Neural cell (in vitro differentiated cells): ENCODE measurements around the gene MAST4. TPM values are rescaled to one million over a fixed set of nuclear protein-coding genes. Genes with fewer than 3 reads are reported as not detected.

ENCODE experiments used
- H2AFZ ChIP-seq: fragments of 200-600, 300-800 bp; sonication (generic), shearing (Covaris generic); 2 replicates; pipeline ENCODE4 v1.6.0; 2014; ENCODE audit warnings: low read depth, mild to moderate bottlenecking, antibody characterized with exemption, low read length, moderate library complexity
- H3F3A ChIP-seq: fragments of 200-600 bp; shearing (Covaris generic); 2 replicates; pipeline ENCODE4 v1.6.1; 2016; ENCODE audit warnings: mild to moderate bottlenecking, moderate library complexity, mixed read lengths, antibody characterized with exemption, low read length; ENCODE audit not compliant: insufficient read depth, poor library complexity, severe bottlenecking
- H3K27ac ChIP-seq: fragments of 200-600, 300-800 bp; sonication (generic), shearing (Covaris generic); 2 replicates; pipeline ENCODE4 v1.5.1; 2014; ENCODE audit warnings: mild to moderate bottlenecking, low read length, moderate library complexity
- H3K27me3 ChIP-seq: fragments of 300-800, 200-600 bp; sonication (generic), shearing (Covaris generic); 2 replicates; pipeline ENCODE4 v1.6.0; 2014; ENCODE audit warnings: mild to moderate bottlenecking, low read depth, low read length, moderate library complexity; ENCODE audit not compliant: insufficient read depth
- H3K36me3 ChIP-seq: fragments of 300-800, 200-600 bp; sonication (generic), shearing (Covaris generic); 2 replicates; pipeline ENCODE4 v1.5.1; 2014; ENCODE audit warnings: mild to moderate bottlenecking, antibody characterized with exemption, low read length, moderate library complexity; ENCODE audit not compliant: insufficient read depth
- H3K4me2 ChIP-seq: fragments of 300-800, 200-600 bp; sonication (generic), shearing (Covaris generic); 2 replicates; pipeline ENCODE4 v1.6.0; 2014; ENCODE audit warnings: mild to moderate bottlenecking, low read length
- H3K4me3 ChIP-seq: fragments of 300-800, 200-600 bp; sonication (generic), shearing (Covaris generic); 2 replicates; pipeline ENCODE4 v1.5.1; 2014; ENCODE audit warnings: mild to moderate bottlenecking, low read length, moderate library complexity
- H3K79me2 ChIP-seq: fragments of 200-600 bp; shearing (Covaris generic); replicated peaks from 2 replicates; pipeline ENCODE4 v1.6.0; 2014; ENCODE audit warnings: mild to moderate bottlenecking, low read length, moderate library complexity; ENCODE audit not compliant: insufficient read depth
- H3K9ac ChIP-seq: fragments of 300-800, 200-600 bp; sonication (generic), shearing (Covaris generic); 2 replicates; pipeline ENCODE4 v1.6.1; 2016; ENCODE audit warnings: mild to moderate bottlenecking, low read length, mixed read lengths
- H3K9me2 ChIP-seq: fragments of 200-600 bp; shearing (Covaris generic); 2 replicates; pipeline ENCODE4 v1.6.1; 2016; ENCODE audit warnings: mild to moderate bottlenecking, low read length, mixed read lengths; ENCODE audit not compliant: insufficient read depth
- H3K9me3 ChIP-seq: fragments of 200-600, 300-800 bp; sonication (generic), shearing (Covaris generic); 2 replicates; pipeline ENCODE4 v1.6.1; 2016; ENCODE audit warnings: mild to moderate bottlenecking, mixed run types, low read length, moderate library complexity, mixed read lengths
- H4K20me1 ChIP-seq: fragments of 200-600 bp; shearing (Covaris generic); 2 replicates; pipeline ENCODE4 v1.6.1; 2016; ENCODE audit warnings: mild to moderate bottlenecking, mixed run types; ENCODE audit not compliant: insufficient read depth
- CTCF ChIP-seq: fragments of 450-650 bp; IDR thresholded peaks from 2 replicates; pipeline ENCODE4 v1.5.1; 2014; ENCODE audit warnings: antibody characterized with exemption, mild to moderate bottlenecking, moderate library complexity; ENCODE audit not compliant: poor library complexity, severe bottlenecking
- EP300 ChIP-seq: fragments of 450-650 bp; conservative IDR thresholded peaks from 2 replicates; pipeline ENCODE4 v1.6.1; 2014; ENCODE audit warnings: antibody characterized with exemption, mild to moderate bottlenecking, moderate library complexity; ENCODE audit not compliant: poor library complexity, severe bottlenecking
- EZH2 ChIP-seq: fragments of 200-600, 300-800 bp; shearing (Covaris generic), sonication (generic); IDR thresholded peaks from 2 replicates; pipeline ENCODE4 v1.6.1; 2014; ENCODE audit warnings: antibody characterized with exemption, low read length, borderline replicate concordance, mild to moderate bottlenecking; ENCODE audit not compliant: insufficient read depth, poor library complexity, severe bottlenecking
- MXI1 ChIP-seq: fragments of 450-650 bp; conservative IDR thresholded peaks from 2 replicates; pipeline ENCODE4 v1.6.1; 2014; ENCODE audit warnings: antibody characterized with exemption, mild to moderate bottlenecking; ENCODE audit not compliant: poor library complexity, severe bottlenecking
- POLR2AphosphoS5 ChIP-seq: IDR thresholded peaks from 2 replicates; pipeline ENCODE4 v1.6.1; 2012
- RAD21 ChIP-seq: fragments of 450-650 bp; conservative IDR thresholded peaks from 2 replicates; pipeline ENCODE4 v1.6.1; 2014; ENCODE audit warnings: antibody characterized with exemption, mild to moderate bottlenecking, moderate library complexity
- REST ChIP-seq: IDR thresholded peaks from 2 replicates; pipeline ENCODE4 v1.6.1; 2012; ENCODE audit warnings: borderline replicate concordance
- SMC3 ChIP-seq: fragments of 450-650 bp; conservative IDR thresholded peaks from 2 replicates; pipeline ENCODE4 v1.6.1; 2014; ENCODE audit warnings: antibody characterized with exemption, mild to moderate bottlenecking, moderate library complexity; ENCODE audit not compliant: poor library complexity
- TAF1 ChIP-seq: IDR thresholded peaks from 2 replicates; pipeline ENCODE4 v1.6.1; 2012; ENCODE audit warnings: low read depth
- polyA plus RNA-seq: library from polyadenylated mRNA; depleted of rRNA; stranded (reverse); fragments of >200 nt; gene quantifications from 2 replicates; pipeline ENCODE4 v1.2.3, GENCODE V29; 2014

Gene MAST4
- polyA plus RNA-seq, 1 donor from 2014 or later = 2.3 TPM

- no peaks in the 10 kb centered on the region for H3K9me3 ChIP-seq
- H3K27me3 ChIP-seq = no peaks in the 10 kb centered on the region
- no peak overlapping the region for H3K4me3 ChIP-seq
- no peaks in the 10 kb centered on the region for H3K9me2 ChIP-seq
- H3K27ac ChIP-seq = no peak overlapping the region
- H3K36me3 ChIP-seq = no peaks in the 10 kb centered on the region
- H3K4me2 ChIP-seq = no peak overlapping the region
- no peak overlapping the region for H3K9ac ChIP-seq
- no peaks in the 10 kb centered on the region for H4K20me1 ChIP-seq
- no peak for TF ChIP-seq REST
- no peak for TF ChIP-seq SMC3
- TF ChIP-seq MXI1 = no peak
- TF ChIP-seq EZH2 = no peak
- TF ChIP-seq CTCF = no peak
- TF ChIP-seq TAF1 = no peak
- TF ChIP-seq EP300 = no peak
- TF ChIP-seq POLR2AphosphoS5 = no peak
- no peak for TF ChIP-seq RAD21
- no peaks in the 10 kb centered on the region for H3K79me2 ChIP-seq
- no peak overlapping the region for H2AFZ ChIP-seq
- no peaks in the 10 kb centered on the region for H3F3A ChIP-seq
Measured at GRCh38 chr5:66744040-66744439, 147.8 kb downstream of the MAST4 start.

- H2AFZ ChIP-seq = no peak overlapping the region
- no peaks in the 10 kb centered on the region for H3K36me3 ChIP-seq
- H3K4me2 ChIP-seq = no peak overlapping the region
- no peaks in the 10 kb centered on the region for H3F3A ChIP-seq
- H3K27me3 ChIP-seq = no peaks in the 10 kb centered on the region
- H3K9ac ChIP-seq = no peak overlapping the region
- H3K4me3 ChIP-seq = no peak overlapping the region
- no peaks in the 10 kb centered on the region for H3K9me3 ChIP-seq
- no peaks in the 10 kb centered on the region for H4K20me1 ChIP-seq
- H3K79me2 ChIP-seq = no peaks in the 10 kb centered on the region
- no peak overlapping the region for H3K27ac ChIP-seq
- no peak for TF ChIP-seq TAF1
- no peak for TF ChIP-seq REST
- no peak for TF ChIP-seq SMC3
- no peak for TF ChIP-seq POLR2AphosphoS5
- TF ChIP-seq EP300 = no peak
- TF ChIP-seq EZH2 = no peak
- TF ChIP-seq RAD21 = no peak
- no peak for TF ChIP-seq CTCF
- no peak for TF ChIP-seq MXI1
- no peaks in the 10 kb centered on the region for H3K9me2 ChIP-seq
Measured at GRCh38 chr5:66745297-66745696, 149.1 kb downstream of the MAST4 start.
